Right cardiac atrium (tissue), 5 donors: ENCODE data around the gene RILPL2. TPM values are rescaled to one million over a fixed set of nuclear protein-coding genes. Genes with fewer than 3 reads are reported as not detected.
"Not testable (repeated sequence)": the region's sequence is repeated elsewhere in the genome, so short reads cannot be mapped to it uniquely, and the experiment has no call there.

Source experiments
- ATAC-seq, 2 donors: fragments of 200-7000 bp; cut with Tn5 transposase; one replicate each; pipeline versions ENCODE4 v1.8.0 to v1.9.1; 2020; ENCODE audit warnings: moderate library complexity in 2 of 2, mild to moderate bottlenecking in 1 of 2
- DNase-seq, 3 donors: peaks; one replicate each; pipeline ENCODE4 v3.0.0-alpha.2; 2020
- H3K27ac ChIP-seq: one replicate; pipeline ENCODE4 v1.5.1; 2013; ENCODE audit warnings: mild to moderate bottlenecking, low read length, control low read depth, moderate library complexity
- H3K27me3 ChIP-seq: one replicate; pipeline ENCODE4 v1.6.1; 2013; ENCODE audit not compliant: control insufficient read depth, insufficient read depth
- H3K4me1 ChIP-seq: one replicate; pipeline ENCODE4 v1.6.1; 2013; ENCODE audit warnings: low read length; ENCODE audit not compliant: control insufficient read depth, insufficient read depth
- H3K4me3 ChIP-seq: one replicate; pipeline ENCODE4 v1.5.1; 2013; ENCODE audit warnings: low read length, control low read depth
- H3K9me3 ChIP-seq: one replicate; pipeline ENCODE4 v1.6.1; 2013; ENCODE audit warnings: low read length; ENCODE audit not compliant: control insufficient read depth
- WGBS: extraction: QIAGEN DNeasy Blood & Tissue Kit; methylation state at CpG from one replicate; pipeline ENCODE4 v1.1.7; 2013; 5-methylcytosine and 5-hydroxymethylcytosine counted together
- intact Hi-C, 4 donors: fragments of 100-400 bp; cut with DNase I; formaldehyde crosslinking; loops; one replicate each; pipeline versions ENCODE4 v1.11.0 to v1.14.0; 2022 to 2023
- polyA plus RNA-seq: library from polyadenylated mRNA; stranded (reverse); fragments of 200-250 nt; gene quantifications from one replicate; pipeline ENCODE4 v1.2.3, GENCODE V29; 2013
- total RNA-seq, 4 donors: library from RNA; stranded (reverse); fragmentation: NEBNext Ultra II Directional; extraction: Animal tissue kit (Norgen Biotek cat#: 25700); gene quantifications; one replicate each; pipeline ENCODE4 v1.2.1, GENCODE V29; 2021
- donor health status: healthy with polysubstance abuse.
- donor health status: DM: no; HTN: yes; CAD: no.
- donor health status: DM: no; HTN: no; CAD: no.
- donor health status: DM: no; HTN: yes; CAD: no; lungs with severe emphysema.
- donor health status: DM: yes; HTN: yes; CAD: no.

RILPL2 gene
- total and polyA plus RNA-seq, 5 donors, result 3.4 to 4.3 (median 3.9) TPM

GRCh38 chr12:123390498-123391426 lies 45.7 kb downstream of the RILPL2 start:
- no peaks in the 10 kb centered on the region for H3K9me3 ChIP-seq
- 55% methylated on average over 23 of the region's 23 CpGs for WGBS

GRCh38 chr12:123389560-123390351 lies 46.7 kb downstream of the RILPL2 start:
- peaks cover 9% of the 10 kb centered on the region for H3K4me1 ChIP-seq
- peak overlapping the region; percentile 70 for H3K27ac ChIP-seq
- peak overlapping the region; percentile 98 for H3K4me3 ChIP-seq
- ATAC-seq, result peak; percentile 54 to 71
- no peaks in the 10 kb centered on the region for H3K9me3 ChIP-seq
- no peaks in the 10 kb centered on the region for H3K27me3 ChIP-seq
- intact Hi-C loops, result no loop called here
- DNase-seq, result peak; percentile 54 to 80 (median 77)
- 3% methylated on average over 66 of the region's 66 CpGs for WGBS

More at GRCh38 chr12:123390498-123391426, 45.7 kb downstream of the RILPL2 start:
- H3K27ac ChIP-seq, result peak overlapping the region; percentile 70
- no peaks in the 10 kb centered on the region for H3K27me3 ChIP-seq
- peak overlapping the region; percentile 98 for H3K4me3 ChIP-seq
- ATAC-seq (no peak), DNase-seq (no peak)
- peaks cover 9% of the 10 kb centered on the region for H3K4me1 ChIP-seq
- intact Hi-C loops, result no loop called here

- intact Hi-C loops, result no loop called here
- peak overlapping the region; percentile 98 for H3K4me3 ChIP-seq
- no peaks in the 10 kb centered on the region for H3K9me3 ChIP-seq
- peaks cover 9% of the 10 kb centered on the region for H3K4me1 ChIP-seq
- peak overlapping the region; percentile 70 for H3K27ac ChIP-seq
- DNase-seq (peak in 2 of 3 donors; percentile 64 to 69), ATAC-seq (no peak)
- H3K27me3 ChIP-seq, result no peaks in the 10 kb centered on the region
- WGBS, result 1% methylated on average over 85 of the region's 102 CpGs
These were observed 47.4 kb downstream of the RILPL2 start for GRCh38 chr12:123388951-123389559.

DNA sequence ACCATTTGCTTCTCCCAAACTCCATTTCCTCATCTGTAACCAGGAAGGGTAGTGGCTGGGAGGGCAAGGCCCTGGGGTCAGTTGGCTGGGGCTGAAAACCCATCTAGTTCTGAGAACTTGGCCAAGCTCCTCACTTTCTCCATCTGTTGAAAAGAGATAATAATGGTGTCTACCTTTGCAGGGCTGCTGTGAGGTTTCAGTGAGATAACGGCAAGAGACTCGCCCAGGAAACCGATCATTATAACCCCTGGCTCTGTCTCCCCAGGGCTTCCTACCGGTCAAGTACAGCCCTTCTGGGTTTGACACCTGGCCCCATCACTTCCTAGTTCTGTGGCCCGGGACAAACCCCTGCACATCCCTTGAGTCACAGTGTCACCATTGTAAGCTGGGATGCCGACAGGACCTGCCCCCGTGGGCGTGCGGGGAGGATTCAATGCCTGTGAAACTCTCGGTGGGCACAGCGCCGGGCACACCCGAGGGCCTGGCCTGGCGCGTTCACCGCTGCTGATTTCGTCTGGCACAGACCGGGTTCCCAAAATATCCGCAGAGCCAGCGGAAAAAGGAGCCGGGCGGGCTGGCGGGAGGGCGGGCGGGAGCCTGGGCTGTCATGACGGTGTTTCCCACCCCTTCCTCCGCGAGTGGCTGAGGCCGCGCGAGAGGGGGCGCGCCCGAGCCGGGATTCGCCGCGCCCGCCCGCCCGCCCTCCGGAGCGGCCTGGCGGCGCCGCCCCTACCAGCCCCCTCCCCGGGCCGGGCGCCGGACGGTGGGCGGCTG lies 48.1 kb downstream of the RILPL2 start:
- Histone ChIP-seq H3K4me3 (peak overlapping the region; percentile 98), H3K4me1 (peaks cover 9% of the 10 kb centered on the region), H3K9me3 (no peaks in the 10 kb centered on the region), H3K27me3 (no peaks in the 10 kb centered on the region), H3K27ac (peak overlapping the region; percentile 59)
- under 1% methylated on average over 52 of the region's 52 CpGs for WGBS
- intact Hi-C loops, result no loop called here
- DNase-seq, result peak; percentile 83 to 92 (median 92)
- ATAC-seq, result peak; percentile 67 to 71

- no peak overlapping the region for H3K4me3 ChIP-seq
These were observed 48.8 kb downstream of the RILPL2 start for GRCh38 chr12:123387508-123388176.

GRCh38 chr12:123385536-123385935 lies 50.9 kb downstream of the RILPL2 start:
- H3K9me3 ChIP-seq, ATAC-seq, intact Hi-C loops, H3K27me3 ChIP-seq, H3K4me1 ChIP-seq, DNase-seq, H3K4me3 ChIP-seq, H3K27ac ChIP-seq: not testable (repeated sequence)
- WGBS, result 93% methylated on average over 9 of the region's 9 CpGs

More at GRCh38 chr12:123387508-123388176, 48.8 kb downstream of the RILPL2 start:
- Histone ChIP-seq H3K9me3 (no peaks in the 10 kb centered on the region), H3K27me3 (no peaks in the 10 kb centered on the region), H3K4me1 (peaks cover 9% of the 10 kb centered on the region), H3K27ac (peak overlapping the region; percentile 59)
- intact Hi-C loops, result no loop called here
- WGBS, result 52% methylated on average over 8 of the region's 8 CpGs
- DNase-seq (no peak), ATAC-seq (no peak)

DNA sequence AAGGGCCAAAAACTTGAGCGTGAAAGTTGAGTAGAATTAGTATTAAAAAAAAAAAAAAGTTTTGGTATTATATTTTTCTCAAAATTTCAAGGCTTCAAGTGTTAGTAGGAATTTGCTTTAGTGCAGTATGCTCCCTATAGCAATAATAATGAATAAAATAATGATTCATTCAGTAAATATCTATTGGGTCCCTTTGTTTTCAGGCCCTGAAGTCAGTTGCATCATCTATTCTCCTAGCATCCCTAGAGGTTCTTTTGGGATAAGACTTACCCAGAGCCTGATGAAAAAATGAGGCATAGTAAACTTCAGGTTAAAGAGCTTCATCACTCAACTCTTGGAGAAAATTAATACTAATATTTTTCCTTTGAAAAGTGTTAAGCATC lies 51.5 kb downstream of the RILPL2 start:
- no peaks in the 10 kb centered on the region for H3K4me1 ChIP-seq
- H3K27ac ChIP-seq, result no peak overlapping the region
- no peak for ATAC-seq
- H3K27me3 ChIP-seq, result no peaks in the 10 kb centered on the region
- WGBS, result 13% methylated on average over 1 of the region's 1 CpG
- DNase-seq, result no peak
- peak overlapping the region; percentile 64 for H3K4me3 ChIP-seq
- intact Hi-C loops, result no loop called here
- H3K9me3 ChIP-seq, result no peaks in the 10 kb centered on the region

GRCh38 chr12:123384318-123384993 lies 52.0 kb downstream of the RILPL2 start:
- Histone ChIP-seq H3K4me1 (no peaks in the 10 kb centered on the region), H3K9me3 (no peaks in the 10 kb centered on the region), H3K4me3 (peak overlapping the region; percentile 64), H3K27me3 (no peaks in the 10 kb centered on the region), H3K27ac (peak overlapping the region; percentile 4)
- intact Hi-C loops, result no loop called here
- DNase-seq (peak in 2 of 3 donors; percentile 33 to 54), ATAC-seq (no peak)
- 1% methylated on average over 41 of the region's 41 CpGs for whole genome bisulfite sequencing

DNA sequence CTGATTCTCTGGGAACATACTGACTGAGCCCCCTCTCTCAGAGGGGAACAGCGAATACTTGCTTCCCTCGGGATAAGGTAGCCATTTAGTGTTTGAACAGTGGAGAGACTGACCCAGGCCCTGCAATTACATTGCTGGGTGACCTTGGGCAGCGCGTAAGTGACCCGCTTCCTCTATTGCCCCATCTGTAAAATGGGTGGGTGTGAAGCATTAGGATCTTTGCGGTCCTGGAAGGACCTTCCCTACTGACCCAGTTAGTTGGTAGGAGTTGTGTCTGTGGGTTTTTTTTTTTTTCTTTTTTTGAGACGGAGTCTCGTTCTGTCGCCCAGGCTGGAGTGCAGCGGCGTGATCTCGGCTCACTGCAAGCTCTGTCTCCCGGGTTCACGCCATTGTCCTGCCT lies 53.8 kb downstream of the RILPL2 start:
- Histone ChIP-seq H3K27ac (no peak overlapping the region), H3K27me3 (no peaks in the 10 kb centered on the region), H3K4me3 (no peak overlapping the region), H3K4me1 (no peaks in the 10 kb centered on the region), H3K9me3 (no peaks in the 10 kb centered on the region)
- ATAC-seq (no peak), DNase-seq (no peak)
- WGBS, result 93% methylated on average over 14 of the region's 14 CpGs
- intact Hi-C loops, result no loop called here
